Fibroblast of lung (primary cell): Measurements from ENCODE around the gene FMN1. TPM values are rescaled to one million over a fixed set of nuclear protein-coding genes. Genes with fewer than 3 reads are reported as not detected.

Experiments used
- DNase-seq, 2 donors: peaks; one replicate each; pipeline versions ENCODE4 v3.0.0 to v3.0.0-alpha.2; 2010; ENCODE audit warnings: low read depth in 2 of 2
- H2AFZ ChIP-seq: 2 replicates; pipeline ENCODE4 v1.5.1; 2012; ENCODE audit warnings: low read length, control low read depth, inconsistent platforms
- H3K27ac ChIP-seq: 2 replicates; pipeline ENCODE4 v1.5.1; 2011; ENCODE audit warnings: low read length, control low read depth; ENCODE audit not compliant: insufficient read depth
- H3K27me3 ChIP-seq: 2 replicates; pipeline ENCODE4 v1.5.1; 2011; ENCODE audit warnings: mild to moderate bottlenecking, low read length; ENCODE audit not compliant: control insufficient read depth, insufficient read depth
- H3K36me3 ChIP-seq: 2 replicates; pipeline ENCODE4 v1.5.1; 2011; ENCODE audit warnings: low read length; ENCODE audit not compliant: control insufficient read depth, insufficient read depth
- H3K4me1 ChIP-seq: 2 replicates; pipeline ENCODE4 v1.5.1; 2011; ENCODE audit warnings: low read length; ENCODE audit not compliant: control insufficient read depth, insufficient read depth; ENCODE audit errors: extremely low read depth
- H3K4me2 ChIP-seq: 2 replicates; pipeline ENCODE4 v1.5.1; 2011; ENCODE audit warnings: low read length, control low read depth; ENCODE audit not compliant: insufficient read depth; ENCODE audit errors: extremely low read depth
- H3K4me3 ChIP-seq, 4 experiments: fragments of 200-600 bp in 1 of 4; sonication (generic) in 1 of 4; replicated peaks in 1 of 4; 2 replicates each; pipeline ENCODE4 v1.5.1; 2011 to 2016; ENCODE audit warnings: low read length in 4 of 4, low read depth in 3 of 4, mild to moderate bottlenecking in 3 of 4, control low read depth in 2 of 4, inconsistent platforms in 1 of 4, mixed read lengths in 1 of 4; ENCODE audit not compliant: insufficient read depth in 1 of 4; ENCODE audit errors: control extremely low read depth in 1 of 4
- H3K79me2 ChIP-seq: 2 replicates; pipeline ENCODE4 v1.5.1; 2012; ENCODE audit warnings: mild to moderate bottlenecking, low read length, inconsistent platforms; ENCODE audit not compliant: control insufficient read depth, insufficient read depth
- H3K9ac ChIP-seq: 2 replicates; pipeline ENCODE4 v1.5.1; 2011; ENCODE audit warnings: mild to moderate bottlenecking, low read length, control low read depth; ENCODE audit not compliant: insufficient read depth
- H3K9me3 ChIP-seq: 2 replicates; pipeline ENCODE4 v1.5.1; 2012; ENCODE audit warnings: low read depth, low read length; ENCODE audit not compliant: control insufficient read depth, insufficient read depth
- H4K20me1 ChIP-seq: 2 replicates; pipeline ENCODE4 v1.5.1; 2011; ENCODE audit warnings: low read length; ENCODE audit not compliant: control insufficient read depth, insufficient read depth; ENCODE audit errors: extremely low read depth
- CTCF ChIP-seq, 2 donors: IDR thresholded peaks in 1 of 2; conservative IDR thresholded peaks in 1 of 2; 1 replicate in 1 of 2; 2 replicates in 1 of 2; pipeline ENCODE4 v1.5.1; 2011 to 2012; ENCODE audit warnings: low read length in 2 of 2, control low read depth in 1 of 2, inconsistent platforms in 1 of 2, low read depth in 1 of 2, mild to moderate bottlenecking in 1 of 2
- EZH2 ChIP-seq: IDR thresholded peaks from 2 replicates; pipeline ENCODE4 v1.5.1; 2012; ENCODE audit warnings: low read length, control low read depth, mild to moderate bottlenecking; ENCODE audit errors: missing control alignments
- polyA plus RNA-seq, 2 donors: library from polyadenylated mRNA; depleted of rRNA in 1 of 2; stranded (reverse) in 1 of 2; unstranded in 1 of 2; fragments of >200 nt; gene quantifications; 2 replicates each; pipeline ENCODE4 v1.2.1, GENCODE V29; 2011 to 2012; ENCODE audit warnings: missing spikeins in 1 of 2
- total RNA-seq: library from RNA; depleted of rRNA; stranded (reverse); fragments of >200 nt; gene quantifications from 2 replicates; pipeline ENCODE4 v1.2.1, GENCODE V29; 2014

Gene FMN1
- total and polyA plus RNA-seq, 2 donors (not counting 1 experiment from before 2014, with no cell fraction given): 7.5 to 43.8 TPM

- Histone ChIP-seq H3K4me2 (no peak overlapping the region), H3K27me3 (peaks cover 3% of the 10 kb centered on the region), H2AFZ (no peak overlapping the region), H3K4me1 (no peaks in the 10 kb centered on the region), H3K9ac (no peak overlapping the region), H3K79me2 (no peaks in the 10 kb centered on the region), H4K20me1 (no peaks in the 10 kb centered on the region), H3K4me3 (no peak overlapping the region), H3K36me3 (no peaks in the 10 kb centered on the region), H3K9me3 (no peaks in the 10 kb centered on the region), H3K27ac (no peak overlapping the region)
- peak; percentile 23 to 57 for DNase-seq
- TF ChIP-seq EZH2: no peak
- peak; percentile 26 to 51 for TF ChIP-seq CTCF (conservative IDR thresholded peaks at IDR 0.05 in 1 of 2, IDR thresholded peaks at IDR 0.05 in 1 of 2; ENCODE audit: low read depth in 1 of 2, low read length in 2 of 2)
Measured at GRCh38 chr15:33242669-33243191, 48.2 kb upstream of the FMN1 start.

- TF ChIP-seq CTCF (conservative IDR thresholded peaks at IDR 0.05 in 1 of 2, IDR thresholded peaks at IDR 0.05 in 1 of 2; ENCODE audit: low read depth in 1 of 2, low read length in 2 of 2) (no peak), EZH2 (no peak)
- DNase-seq: peak in 1 of 2 donors; percentile 72
- Histone ChIP-seq H3K27me3 (peaks cover 3% of the 10 kb centered on the region), H3K9me3 (no peaks in the 10 kb centered on the region), H3K4me1 (no peaks in the 10 kb centered on the region), H3K36me3 (no peaks in the 10 kb centered on the region), H3K4me2 (no peak overlapping the region), H4K20me1 (no peaks in the 10 kb centered on the region), H3K9ac (no peak overlapping the region), H3K79me2 (no peaks in the 10 kb centered on the region), H2AFZ (no peak overlapping the region), H3K27ac (no peak overlapping the region), H3K4me3 (no peak overlapping the region)
Measured at GRCh38 chr15:33242165-33242564, 47.7 kb upstream of the FMN1 start.

- no peaks in the 10 kb centered on the region for H3K79me2 ChIP-seq
- H3K36me3 ChIP-seq: no peaks in the 10 kb centered on the region
- H3K4me3 ChIP-seq: no peak overlapping the region
- TF ChIP-seq EZH2 (no peak), CTCF (conservative IDR thresholded peaks at IDR 0.05 in 1 of 2, IDR thresholded peaks at IDR 0.05 in 1 of 2; ENCODE audit: low read depth in 1 of 2, low read length in 2 of 2) (no peak)
- peaks cover 7% of the 10 kb centered on the region for H3K27me3 ChIP-seq
- no peak overlapping the region for H3K4me2 ChIP-seq
- H3K4me1 ChIP-seq: no peaks in the 10 kb centered on the region
- H4K20me1 ChIP-seq: no peaks in the 10 kb centered on the region
- no peaks in the 10 kb centered on the region for H3K9me3 ChIP-seq
- no peak overlapping the region for H2AFZ ChIP-seq
- no peak for DNase-seq
- H3K27ac ChIP-seq: no peak overlapping the region
- no peak overlapping the region for H3K9ac ChIP-seq
Measured at GRCh38 chr15:33236841-33237509, 42.5 kb upstream of the FMN1 start.
